RWPE2 (cell line): ENCODE results near the gene MRPS22.

ENCODE experiments used
- ATAC-seq: fragments of 200-7000 bp; cut with Tn5 transposase; 3 replicates; pipeline ENCODE4 v1.9.1; 2021; ENCODE audit warnings: low read depth
- DNase-seq: peaks from one replicate; pipeline ENCODE4 v3.0.0-alpha.2; 2020; ENCODE audit warnings: low spot score
- H3K27ac ChIP-seq: fragments of 450-650 bp; 2 replicates; pipeline ENCODE4 v1.5.1; 2017; ENCODE audit warnings: mild to moderate bottlenecking; ENCODE audit not compliant: poor library complexity, severe bottlenecking
- H3K27me3 ChIP-seq: fragments of 250-450 bp; sonication (Bioruptor Pico); 2 replicates; pipeline ENCODE4 v1.5.1; 2021; ENCODE audit warnings: mild to moderate bottlenecking, moderate library complexity; ENCODE audit not compliant: insufficient read depth, poor library complexity, severe bottlenecking
- H3K36me3 ChIP-seq: fragments of 250-450 bp; sonication (Bioruptor Pico); 2 replicates; pipeline ENCODE4 v1.5.1; 2020; ENCODE audit warnings: low read depth, mild to moderate bottlenecking, moderate library complexity
- H3K4me1 ChIP-seq: fragments of 250-450 bp; sonication (Bioruptor Pico); 2 replicates; pipeline ENCODE4 v1.5.1; 2021; ENCODE audit warnings: mild to moderate bottlenecking, moderate library complexity; ENCODE audit not compliant: insufficient read depth, poor library complexity, severe bottlenecking
- H3K4me3 ChIP-seq: fragments of 250-450 bp; sonication (Bioruptor Pico); 2 replicates; pipeline ENCODE4 v1.5.1; 2021; ENCODE audit warnings: mild to moderate bottlenecking, moderate library complexity; ENCODE audit not compliant: severe bottlenecking
- H3K9me3 ChIP-seq: fragments of 250-450 bp; sonication (Bioruptor Pico); 2 replicates; pipeline ENCODE4 v1.5.1; 2021; ENCODE audit warnings: mild to moderate bottlenecking, moderate library complexity; ENCODE audit not compliant: severe bottlenecking
- TF ChIP-seq, protein P1 (sequence below): fragments of 450-650 bp; IDR thresholded peaks from one replicate; pipeline ENCODE4 v1.5.1; 2017; ENCODE audit warnings: mild to moderate bottlenecking, moderate library complexity; ENCODE audit not compliant: poor library complexity, severe bottlenecking

The MRPS22 gene

DNA sequence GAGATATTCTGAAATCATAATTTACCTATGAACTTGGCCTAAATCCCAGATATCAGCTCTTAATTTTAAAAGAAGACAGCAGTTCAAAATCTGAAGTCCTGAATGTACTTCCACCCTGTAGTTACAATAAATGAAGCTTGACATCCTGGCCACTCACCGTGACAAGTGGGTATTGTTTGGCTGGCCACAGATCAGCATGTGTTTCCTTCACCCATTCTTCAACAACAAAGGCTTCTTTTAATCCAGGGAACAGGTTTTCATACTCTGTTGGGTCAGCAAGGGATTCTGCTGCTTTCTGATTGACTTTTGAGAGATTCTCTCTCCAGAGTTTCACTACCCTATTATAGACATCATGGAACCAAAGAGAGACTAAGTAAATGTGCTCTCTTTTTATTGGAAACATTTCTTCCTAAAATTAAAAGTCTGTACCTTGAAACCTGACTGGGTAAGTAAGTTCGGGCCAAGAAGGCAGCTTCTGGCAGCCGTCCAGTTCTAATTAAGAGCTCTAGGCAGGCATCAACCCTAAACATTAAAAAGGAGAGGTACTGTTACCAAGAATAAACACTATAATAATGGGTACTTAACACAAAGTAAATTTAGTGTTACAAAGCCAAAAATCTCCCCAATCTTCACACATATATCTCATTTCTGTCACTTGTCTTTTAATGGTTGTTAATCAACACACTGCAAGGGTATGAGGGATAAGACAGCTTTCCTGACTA lies 15.2 kb downstream of the MRPS22 start:
- Histone ChIP-seq H3K9me3 (peaks cover 3% of the 10 kb centered on the region), H3K4me1 (no peaks in the 10 kb centered on the region), H3K27me3 (no peaks in the 10 kb centered on the region), H3K27ac (no peak overlapping the region), H3K4me3 (no peak overlapping the region), H3K36me3 (peaks cover 98% of the 10 kb centered on the region)
- ATAC-seq = no peak
- TF ChIP-seq, protein P1, sequence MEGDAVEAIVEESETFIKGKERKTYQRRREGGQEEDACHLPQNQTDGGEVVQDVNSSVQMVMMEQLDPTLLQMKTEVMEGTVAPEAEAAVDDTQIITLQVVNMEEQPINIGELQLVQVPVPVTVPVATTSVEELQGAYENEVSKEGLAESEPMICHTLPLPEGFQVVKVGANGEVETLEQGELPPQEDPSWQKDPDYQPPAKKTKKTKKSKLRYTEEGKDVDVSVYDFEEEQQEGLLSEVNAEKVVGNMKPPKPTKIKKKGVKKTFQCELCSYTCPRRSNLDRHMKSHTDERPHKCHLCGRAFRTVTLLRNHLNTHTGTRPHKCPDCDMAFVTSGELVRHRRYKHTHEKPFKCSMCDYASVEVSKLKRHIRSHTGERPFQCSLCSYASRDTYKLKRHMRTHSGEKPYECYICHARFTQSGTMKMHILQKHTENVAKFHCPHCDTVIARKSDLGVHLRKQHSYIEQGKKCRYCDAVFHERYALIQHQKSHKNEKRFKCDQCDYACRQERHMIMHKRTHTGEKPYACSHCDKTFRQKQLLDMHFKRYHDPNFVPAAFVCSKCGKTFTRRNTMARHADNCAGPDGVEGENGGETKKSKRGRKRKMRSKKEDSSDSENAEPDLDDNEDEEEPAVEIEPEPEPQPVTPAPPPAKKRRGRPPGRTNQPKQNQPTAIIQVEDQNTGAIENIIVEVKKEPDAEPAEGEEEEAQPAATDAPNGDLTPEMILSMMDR = no peak
- no peak for DNase-seq

DNA sequence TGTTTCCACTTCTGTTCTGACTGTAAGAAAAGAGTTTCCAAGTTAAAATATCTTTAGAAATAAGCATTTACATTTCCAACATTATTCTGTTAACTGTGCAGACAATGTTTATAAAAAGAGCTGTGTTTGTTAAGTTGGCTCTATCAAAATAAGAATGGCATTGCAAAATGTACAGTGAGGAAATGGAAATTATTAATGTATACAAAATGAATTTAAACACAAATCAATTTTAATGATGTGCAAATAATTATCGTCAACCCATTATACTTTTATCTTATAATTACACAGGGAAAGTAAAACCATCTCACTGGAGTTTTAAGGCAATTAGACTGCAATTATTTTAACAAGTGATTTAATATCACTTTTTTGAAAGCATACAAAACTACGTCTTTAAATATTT lies 17.5 kb downstream of the MRPS22 start:
- Histone ChIP-seq H3K4me1 (no peaks in the 10 kb centered on the region), H3K27me3 (no peaks in the 10 kb centered on the region), H3K4me3 (no peak overlapping the region), H3K36me3 (peaks cover 98% of the 10 kb centered on the region), H3K9me3 (peaks cover 3% of the 10 kb centered on the region), H3K27ac (no peak overlapping the region)
- ATAC-seq (no peak), DNase-seq (no peak)
- TF ChIP-seq, protein P1 = no peak

DNA sequence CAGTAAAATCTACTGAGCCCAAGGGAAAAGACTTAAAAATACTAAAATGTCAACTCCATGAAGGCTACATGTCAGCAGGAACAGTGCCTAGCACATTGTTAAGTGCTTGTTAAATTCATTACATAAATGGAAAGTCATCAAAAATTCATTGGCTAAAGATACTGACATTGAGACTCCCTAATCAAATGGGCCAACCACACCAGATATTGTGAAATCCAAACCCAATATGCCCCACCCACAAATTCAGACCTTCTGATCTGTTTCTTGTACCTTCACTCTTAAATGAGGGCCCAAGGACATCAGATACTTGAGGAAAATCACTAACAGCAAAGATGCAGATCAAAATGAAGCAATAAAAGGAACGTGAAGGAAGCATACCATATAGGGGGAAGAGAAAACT lies 20.7 kb downstream of the MRPS22 start:
- Histone ChIP-seq H3K9me3 (no peaks in the 10 kb centered on the region), H3K27me3 (no peaks in the 10 kb centered on the region), H3K4me1 (no peaks in the 10 kb centered on the region), H3K36me3 (peaks cover 98% of the 10 kb centered on the region), H3K27ac (no peak overlapping the region), H3K4me3 (no peak overlapping the region)
- ATAC-seq (no peak), DNase-seq (no peak)
- TF ChIP-seq, protein P1 = no peak

DNA sequence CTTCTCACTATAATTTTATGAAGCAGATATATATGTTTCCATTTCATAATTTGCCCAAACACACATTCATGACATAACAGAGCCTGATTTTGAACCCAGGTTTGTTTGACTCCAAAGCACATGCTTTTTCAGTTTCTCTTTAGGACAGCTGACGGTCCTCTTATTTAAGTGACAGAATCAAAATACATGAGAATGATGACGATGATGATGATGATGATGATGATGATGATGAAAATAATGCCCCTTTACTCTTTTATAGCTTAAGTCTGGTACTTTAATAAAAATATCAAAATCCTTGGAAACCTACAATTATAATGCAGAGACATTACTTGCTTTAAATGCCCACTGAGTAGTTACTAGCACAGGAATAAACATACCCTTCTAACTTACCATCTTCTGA lies 30.3 kb downstream of the MRPS22 start:
- DNase-seq (no peak), ATAC-seq (no peak)
- Histone ChIP-seq H3K27me3 (no peaks in the 10 kb centered on the region), H3K27ac (no peak overlapping the region), H3K4me1 (no peaks in the 10 kb centered on the region), H3K4me3 (no peak overlapping the region), H3K9me3 (no peaks in the 10 kb centered on the region), H3K36me3 (peaks cover 100% of the 10 kb centered on the region)
- TF ChIP-seq, protein P1 = no peak

DNA sequence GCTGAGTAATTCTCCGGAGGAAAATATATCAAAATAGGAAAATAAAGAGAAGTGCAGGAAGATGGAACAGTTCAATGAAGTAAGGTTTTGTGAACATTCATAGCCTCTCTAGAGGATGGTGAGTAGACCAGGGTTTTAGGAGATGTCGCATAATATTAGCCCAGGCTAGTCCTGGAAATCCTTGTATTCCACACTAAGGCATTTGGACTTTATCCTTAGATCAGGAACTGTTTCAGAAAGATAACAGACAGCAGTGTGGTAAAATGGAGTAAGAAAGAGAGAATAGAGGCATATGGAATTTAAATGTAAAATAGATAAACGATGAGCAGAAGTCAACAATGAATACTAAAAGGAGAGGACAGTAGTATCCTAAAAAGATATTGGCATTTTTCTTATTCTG lies 33.6 kb downstream of the MRPS22 start:
- ATAC-seq (no peak), DNase-seq (no peak)
- H3K4me3 ChIP-seq = no peak overlapping the region
- no peak overlapping the region for H3K27ac ChIP-seq
- H3K27me3 ChIP-seq = no peaks in the 10 kb centered on the region
- no peaks in the 10 kb centered on the region for H3K4me1 ChIP-seq
- no peaks in the 10 kb centered on the region for H3K9me3 ChIP-seq
- H3K36me3 ChIP-seq = peaks cover 95% of the 10 kb centered on the region
- TF ChIP-seq, protein P1 = no peak
